ENCODE results near the gene HARBI1.
"Not testable (repeated sequence)": the region's sequence is repeated elsewhere in the genome, so short reads cannot be mapped to it uniquely, and the experiment has no call there.

HARBI1 gene

DNA sequence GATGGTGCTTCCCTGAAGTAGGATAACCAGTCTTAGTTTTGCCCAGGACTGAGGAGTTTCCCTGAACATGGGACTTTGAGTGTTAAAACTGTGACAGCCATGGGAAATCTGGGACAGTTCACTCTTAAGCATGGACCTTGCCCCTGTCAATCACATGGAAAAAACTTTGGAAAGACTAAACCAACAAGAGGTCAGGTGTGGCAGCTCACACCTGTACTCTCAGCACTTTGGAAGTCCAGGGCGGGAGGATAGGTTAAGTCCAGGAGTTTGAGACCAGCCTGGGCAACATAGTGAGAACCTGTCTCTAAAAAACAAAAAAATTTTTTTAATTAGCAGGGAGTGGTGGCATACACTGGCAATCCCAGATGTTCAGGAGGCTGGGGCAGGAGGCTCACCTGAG lies 19.9 kb downstream of the HARBI1 start:
- DNase-seq (ENCODE audit: low read depth): no peak

GRCh38 chr11:46594785-46595184 lies 22.2 kb downstream of the HARBI1 start:
- DNase-seq (ENCODE audit: low read depth): no peak

DNA sequence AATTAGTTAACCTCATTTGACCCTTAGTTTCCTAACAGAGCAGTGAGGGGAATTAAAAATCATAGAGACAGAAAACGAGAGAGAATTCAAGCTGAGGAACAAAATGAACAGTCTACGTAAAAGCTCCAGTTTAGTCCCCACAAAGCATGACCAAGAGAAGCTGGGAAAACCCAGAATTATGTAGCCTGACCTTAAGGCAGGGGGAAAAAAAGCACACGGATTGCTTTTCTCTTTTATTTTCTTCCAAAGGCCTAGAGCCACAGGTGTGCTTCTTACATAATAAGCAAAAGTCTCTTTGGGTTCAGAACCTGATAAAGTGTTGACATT lies 22.7 kb downstream of the HARBI1 start:
- DNase-seq (ENCODE audit: low read depth): no peak

DNA sequence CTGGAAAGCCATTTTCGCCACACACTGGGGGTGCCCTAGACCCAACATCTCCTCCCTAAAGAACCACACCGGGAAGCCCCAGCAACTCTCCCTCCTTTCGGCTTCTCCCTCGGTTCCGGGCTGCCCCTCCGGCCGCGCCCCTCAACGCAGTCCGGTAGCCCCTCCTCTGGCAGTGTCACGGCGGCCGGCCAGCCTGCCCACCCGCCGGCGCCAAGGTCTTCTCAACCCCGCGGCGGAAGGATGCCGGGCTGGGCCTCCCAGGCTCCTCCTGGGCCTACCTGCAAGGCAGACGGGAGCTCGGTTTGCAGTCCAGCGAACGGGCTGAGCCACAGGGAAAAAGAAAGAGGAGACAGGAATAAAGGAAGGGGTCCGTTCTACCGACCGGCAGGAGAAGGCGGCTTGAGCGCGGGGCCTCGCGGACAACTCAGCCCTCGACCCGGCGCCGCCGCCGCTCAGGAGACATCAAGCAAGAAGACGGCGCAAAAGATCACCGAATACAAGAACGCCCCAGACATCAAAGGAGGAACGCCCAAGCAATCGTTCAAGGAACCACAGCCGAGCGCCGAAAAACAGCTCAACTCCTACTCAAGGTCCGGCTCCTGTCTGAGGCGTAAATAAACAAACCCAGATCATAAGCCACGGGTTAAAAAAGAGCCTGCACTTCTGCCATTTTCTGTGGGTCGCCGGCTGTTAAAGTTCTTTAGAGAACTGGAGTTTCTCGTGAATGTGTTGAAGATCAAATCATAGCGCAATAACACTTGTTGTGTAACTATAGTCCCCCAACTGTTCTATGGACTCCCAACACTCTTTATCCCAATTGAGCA lies 23.3 kb downstream of the HARBI1 start, which contains the start of gene AMBRA1:
AMBRA1 (minus strand) TSS at position 474 of the 824 bp plus-strand sequence. CDS start 45,643 bp downstream, outside the sequence.
- peak; percentile 90 for DNase-seq (ENCODE audit: low read depth)

GRCh38 chr11:46590740-46591605 lies 26.1 kb downstream of the HARBI1 start:
- DNase-seq (ENCODE audit: low read depth): peak; percentile 23

DNA sequence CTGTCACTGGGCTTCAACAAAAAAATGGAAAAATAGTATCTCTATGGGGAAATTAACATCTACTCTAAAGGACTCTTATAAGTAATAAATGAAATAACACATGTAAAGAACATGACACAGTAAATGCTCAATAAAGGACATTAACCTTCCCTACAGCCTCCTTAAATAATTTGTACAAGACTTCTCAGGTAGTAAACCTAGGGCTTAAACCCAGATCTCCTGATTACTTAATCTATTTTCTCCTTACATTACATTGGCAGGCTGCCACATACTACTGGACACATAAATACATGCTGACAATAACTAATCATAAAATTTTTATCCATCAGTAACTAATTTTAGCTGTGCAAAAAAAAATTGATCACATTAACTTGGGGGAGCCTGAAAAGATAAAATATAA lies 28.1 kb downstream of the HARBI1 start:
- no peak for DNase-seq (ENCODE audit: low read depth)

GRCh38 chr11:46588131-46588530 lies 28.9 kb downstream of the HARBI1 start:
- DNase-seq (ENCODE audit: low read depth): no peak

GRCh38 chr11:46583513-46583912 lies 33.5 kb downstream of the HARBI1 start:
- not testable (repeated sequence) for DNase-seq (ENCODE audit: low read depth)

GRCh38 chr11:46582588-46582987 lies 34.4 kb downstream of the HARBI1 start:
- no peak for DNase-seq (ENCODE audit: low read depth)

- no peak for DNase-seq (ENCODE audit: low read depth)
Observed at GRCh38 chr11:46577058-46577457, 40.0 kb downstream of the HARBI1 start.

- no peak for DNase-seq (ENCODE audit: low read depth)
Observed at GRCh38 chr11:46574656-46575055, 42.4 kb downstream of the HARBI1 start.

DNA sequence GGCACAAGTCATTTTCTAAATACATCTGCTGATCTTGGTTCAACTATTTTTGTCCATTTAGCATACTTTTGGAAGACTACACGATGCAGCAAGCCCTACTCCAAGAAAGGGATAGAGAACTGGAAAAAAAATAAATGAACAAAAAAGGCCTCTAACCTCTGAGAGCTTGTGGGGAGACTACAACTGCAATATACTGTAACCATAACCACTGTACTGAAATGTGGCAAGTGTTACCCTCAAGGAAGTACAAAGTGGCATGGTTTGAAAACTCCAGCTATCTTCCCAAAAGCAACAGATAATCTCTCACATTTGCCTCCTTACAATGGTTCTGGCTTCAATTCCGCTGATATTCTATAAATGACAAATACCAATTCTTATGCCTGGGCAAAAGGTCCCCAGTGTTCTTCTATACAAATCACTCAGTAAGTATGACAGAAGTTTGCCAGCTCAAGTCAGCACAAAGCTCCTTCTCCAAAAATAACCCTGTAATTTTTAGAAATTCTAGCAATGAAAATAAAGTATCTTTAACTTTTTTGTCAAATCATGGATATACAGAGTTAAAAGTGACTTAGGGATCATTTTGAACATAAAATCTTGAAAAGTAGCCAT lies 46.1 kb downstream of the HARBI1 start:
- DNase-seq (ENCODE audit: low read depth): no peak

DNA sequence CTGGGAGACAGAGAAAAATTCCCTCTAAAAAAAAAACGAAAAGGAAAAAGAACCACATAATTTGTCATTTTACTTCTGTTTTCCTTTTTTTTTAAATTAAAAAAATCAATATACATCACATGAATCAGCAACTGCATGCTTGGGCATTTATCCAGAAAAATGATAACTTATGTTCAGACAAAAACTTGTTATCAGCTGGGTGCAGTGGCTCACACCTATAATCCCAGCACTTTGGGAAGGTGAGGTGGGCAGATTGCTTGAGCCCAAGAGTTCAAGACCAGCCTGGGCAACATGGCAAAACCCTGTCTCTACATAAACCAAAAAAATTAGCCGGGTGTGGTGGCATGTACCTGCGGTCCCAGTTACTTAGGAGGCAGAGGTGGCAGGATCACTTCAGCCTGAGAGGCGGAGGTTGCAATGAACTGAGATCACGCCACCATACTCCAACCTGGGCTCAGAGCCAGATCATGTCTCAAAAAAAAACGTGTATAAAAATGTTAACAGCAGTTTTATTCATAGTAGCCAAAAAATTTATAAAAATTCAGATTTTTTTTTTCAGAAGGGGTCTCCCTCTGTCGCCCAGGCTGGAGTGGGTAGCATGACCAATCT lies 51.7 kb downstream of the HARBI1 start:
- DNase-seq (ENCODE audit: low read depth): no peak

GRCh38 chr11:46564459-46564858 lies 52.6 kb downstream of the HARBI1 start:
- DNase-seq (ENCODE audit: low read depth): peak; percentile 70

DNA sequence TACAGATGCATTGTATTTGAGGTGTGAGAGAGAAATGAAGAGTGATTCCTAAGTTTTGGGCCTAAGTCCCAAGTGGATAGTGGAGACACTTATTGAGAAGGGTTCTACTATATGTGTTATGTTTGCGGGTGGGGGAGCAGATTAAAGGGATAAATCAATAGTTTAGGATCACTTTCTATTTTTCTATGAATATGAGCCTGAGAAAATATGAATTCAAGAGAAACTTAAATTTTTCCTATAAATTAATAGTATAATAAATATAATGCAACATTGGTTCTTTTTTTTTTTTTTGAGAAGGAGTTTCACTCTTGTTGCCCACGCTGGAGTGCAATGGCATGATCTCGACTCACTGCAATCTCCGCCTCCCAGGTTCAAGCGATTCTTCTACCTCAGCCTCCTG lies 54.5 kb downstream of the HARBI1 start:
- no peak for DNase-seq (ENCODE audit: low read depth)

DNA sequence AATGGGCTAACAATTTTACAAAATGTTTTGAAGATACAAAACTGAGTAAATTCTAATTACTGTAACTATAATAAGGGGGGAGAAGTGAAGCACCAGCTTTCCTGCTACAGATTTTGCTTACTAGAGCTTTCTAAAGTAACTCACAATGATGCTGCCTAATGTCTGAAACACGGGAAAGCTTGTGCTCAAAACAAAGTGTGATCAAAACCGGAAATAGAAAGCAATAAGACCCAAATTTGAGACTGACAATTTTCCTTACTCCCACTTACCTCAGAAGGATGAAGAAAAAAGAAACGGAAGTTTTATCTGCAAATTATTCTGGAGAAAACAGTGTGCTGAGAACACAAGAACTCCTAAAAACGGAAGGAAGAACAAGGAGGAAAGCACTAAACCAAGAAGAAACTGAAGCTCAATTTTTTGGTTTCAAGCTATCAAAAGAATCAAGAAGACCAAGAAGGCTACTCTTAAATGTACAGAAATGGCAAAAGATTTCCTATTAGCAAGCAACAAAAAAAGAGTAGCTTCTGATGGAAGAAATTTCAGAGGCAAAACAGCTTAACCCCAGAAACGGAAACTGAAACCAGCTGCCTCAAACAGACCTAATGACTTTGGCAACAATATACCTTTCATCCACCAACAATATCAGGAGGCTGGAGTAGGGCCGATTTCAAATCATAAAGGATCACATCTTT lies 56.6 kb downstream of the HARBI1 start:
- peak; percentile 40 for DNase-seq (ENCODE audit: low read depth)

- DNase-seq (ENCODE audit: low read depth): no peak
Observed at GRCh38 chr11:46559815-46560214, 57.2 kb downstream of the HARBI1 start.

DNA sequence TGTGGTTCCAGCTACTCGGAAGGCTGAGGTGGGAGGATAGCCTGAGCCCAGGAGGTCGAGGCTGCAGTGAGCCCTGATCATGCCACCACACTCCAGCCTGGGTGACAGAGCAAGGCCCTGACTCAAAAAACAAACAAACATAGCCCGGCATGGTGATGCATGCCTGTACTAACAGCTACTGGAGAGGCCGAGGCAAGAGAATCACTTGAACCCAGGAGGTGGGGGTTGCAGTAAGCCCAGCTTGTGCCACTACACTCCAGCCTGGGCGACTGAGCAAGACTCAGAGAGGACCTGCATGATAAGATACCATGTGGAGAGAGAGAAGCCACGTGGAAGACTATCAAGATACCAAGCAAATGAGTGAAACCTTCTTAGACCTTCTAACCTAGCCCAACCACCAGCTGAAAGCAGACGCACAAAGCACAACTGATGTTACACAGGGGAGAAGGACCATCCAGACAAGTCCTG lies 59.3 kb downstream of the HARBI1 start:
- peak; percentile 79 for DNase-seq (ENCODE audit: low read depth)

DNA sequence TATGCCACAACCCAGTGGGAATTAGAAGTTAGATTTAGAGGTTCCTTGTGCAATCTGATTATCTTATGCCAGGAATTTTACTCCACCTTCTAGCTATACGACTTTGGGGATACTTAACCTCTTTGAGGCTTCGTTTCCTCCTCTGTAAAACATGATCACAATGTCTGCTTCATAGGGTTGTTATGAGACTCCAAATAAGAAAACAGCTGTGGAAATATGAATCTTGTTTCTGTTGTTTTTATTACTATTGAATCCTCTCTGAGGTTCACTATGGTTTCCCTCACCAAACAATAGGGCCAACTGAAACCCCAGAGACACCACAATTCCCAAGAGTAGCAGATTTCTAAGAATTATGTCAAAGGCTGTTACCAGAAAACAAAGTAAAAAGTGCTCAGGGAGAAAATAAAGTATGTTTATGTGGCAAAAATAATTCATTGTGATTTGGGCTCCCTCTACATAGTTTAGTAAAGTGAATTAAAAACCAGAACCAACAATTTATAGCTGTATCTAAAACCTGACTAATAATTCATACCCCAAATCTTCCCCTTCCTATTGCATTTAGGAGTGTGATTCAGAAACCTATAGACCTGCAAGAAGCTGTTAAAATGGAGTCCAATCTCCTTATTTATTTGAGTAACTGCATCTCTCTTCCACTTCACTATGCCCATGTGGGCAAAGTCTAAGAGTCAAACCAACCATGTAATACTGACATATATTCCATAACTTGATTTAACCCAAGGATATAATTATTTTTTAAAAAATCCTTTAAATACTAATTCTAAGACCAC lies 61.6 kb downstream of the HARBI1 start:
- DNase-seq (ENCODE audit: low read depth): peak; percentile 18

All from EH (cell line).